MV-4-11 (cell line): ENCODE data around the gene METRN.

Source experiments
- DNase-seq: peaks from one replicate; lab custom pipeline; 2025; lab: John Stamatoyannopoulos, UW

Gene METRN

GRCh38 chr16:709566-710499, 5.1 kb upstream of the METRN start:
- DNase-seq = peak; percentile 60

GRCh38 chr16:710500-711075, 4.3 kb upstream of the METRN start:
- DNase-seq = no peak

- no peak for DNase-seq
Observed at GRCh38 chr16:711084-711483, 3.8 kb upstream of the METRN start.

GRCh38 chr16:711548-712320, 3.2 kb upstream of the METRN start:
- peak; percentile 46 for DNase-seq

DNA sequence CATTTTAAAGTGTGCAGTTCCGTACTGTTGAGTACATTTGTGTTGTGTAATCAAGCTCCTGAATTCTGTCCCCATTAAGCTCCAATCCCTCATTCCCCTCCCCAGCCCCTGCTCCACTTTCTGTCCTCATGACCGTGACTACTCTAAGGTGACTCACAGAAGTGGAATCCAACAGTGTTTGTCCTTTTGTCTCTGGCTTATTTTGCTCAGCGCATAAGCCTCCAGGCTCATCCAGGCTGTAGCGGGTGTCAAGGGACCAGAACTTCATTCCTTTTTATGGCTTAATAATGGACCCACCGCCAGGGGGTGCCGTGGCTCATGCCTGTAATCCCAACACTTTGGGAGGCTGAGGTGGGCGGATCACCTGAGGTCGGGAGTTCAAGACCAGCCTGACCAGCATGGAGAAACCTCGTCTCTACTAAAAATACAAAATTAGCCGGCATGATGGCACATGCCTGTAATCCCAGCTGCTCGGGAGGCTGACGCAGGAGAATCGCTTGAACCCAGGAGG, 2.1 kb upstream of the METRN start:
- DNase-seq = peak; percentile 54

DNA sequence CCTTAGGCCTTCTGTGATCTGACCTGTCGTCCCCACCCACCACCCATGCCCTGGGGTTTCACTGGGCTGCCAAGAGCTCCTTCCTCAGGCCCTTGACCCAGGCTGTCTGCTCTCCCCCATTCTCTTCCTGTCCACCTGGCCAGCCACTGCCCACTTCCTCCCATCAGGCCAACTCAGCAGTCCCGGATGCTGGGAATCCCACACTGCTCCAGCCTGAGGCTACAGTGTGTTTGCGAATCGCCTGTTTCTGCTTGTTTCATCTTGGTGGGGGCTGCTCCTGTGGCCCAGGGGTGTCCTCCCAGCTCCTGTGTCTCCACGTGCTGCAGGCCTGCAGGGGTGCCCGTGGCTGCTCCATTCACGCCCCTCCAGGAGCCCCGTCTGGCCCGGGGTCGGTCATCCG, 839 bp upstream of the METRN start:
- DNase-seq = no peak

GRCh38 chr16:715477-716199, 720 bp downstream of the METRN start:
- no peak for DNase-seq

DNA sequence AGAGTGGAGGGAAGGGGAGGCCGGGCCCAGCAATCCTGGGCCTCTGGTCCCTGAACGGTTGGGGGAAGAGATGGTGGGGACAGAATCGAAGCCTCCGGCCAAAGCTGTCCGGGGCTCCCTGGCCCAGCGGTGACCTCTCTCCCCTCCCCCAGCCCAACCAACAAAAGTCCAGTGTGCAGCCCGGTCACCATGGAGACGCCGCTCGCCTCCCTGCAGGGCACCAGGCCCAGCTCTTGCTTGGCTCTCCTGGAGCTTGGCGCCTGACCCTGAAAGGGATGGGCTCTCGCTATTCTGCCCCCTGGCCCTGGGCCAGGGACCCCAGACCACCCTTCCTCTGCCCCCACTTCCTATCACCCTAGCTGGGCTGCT, 1.3 kb downstream of the METRN start:
- no peak for DNase-seq

DNA sequence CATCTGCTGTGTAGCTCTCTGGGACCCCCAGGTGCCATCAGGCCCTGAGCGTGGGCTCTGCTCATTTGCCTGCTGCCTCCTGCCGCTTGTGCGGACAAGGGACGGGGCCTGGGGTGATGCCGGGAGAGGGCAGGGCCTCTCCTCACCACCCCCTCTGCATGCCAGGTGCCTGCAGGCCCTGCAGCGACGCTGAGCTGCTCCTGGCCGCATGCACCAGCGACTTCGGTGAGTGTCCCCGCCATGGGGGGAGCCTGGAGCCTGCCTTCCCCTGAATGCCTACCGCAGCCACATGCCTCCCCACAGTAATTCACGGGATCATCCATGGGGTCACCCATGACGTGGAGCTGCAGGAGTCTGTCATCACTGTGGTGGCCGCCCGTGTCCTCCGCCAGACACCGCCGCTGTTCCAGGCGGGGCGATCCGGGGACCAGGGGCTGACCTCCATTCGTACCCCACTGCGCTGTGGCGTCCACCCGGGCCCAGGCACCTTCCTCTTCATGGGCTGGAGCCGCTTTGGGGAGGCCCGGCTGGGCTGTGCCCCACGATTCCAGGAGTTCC, 1.9 kb downstream of the METRN start:
- DNase-seq = no peak

- no peak for DNase-seq
Observed at GRCh38 chr16:717450-718245, 2.7 kb downstream of the METRN start.

GRCh38 chr16:718389-718788, 3.5 kb downstream of the METRN start:
- no peak for DNase-seq

DNA sequence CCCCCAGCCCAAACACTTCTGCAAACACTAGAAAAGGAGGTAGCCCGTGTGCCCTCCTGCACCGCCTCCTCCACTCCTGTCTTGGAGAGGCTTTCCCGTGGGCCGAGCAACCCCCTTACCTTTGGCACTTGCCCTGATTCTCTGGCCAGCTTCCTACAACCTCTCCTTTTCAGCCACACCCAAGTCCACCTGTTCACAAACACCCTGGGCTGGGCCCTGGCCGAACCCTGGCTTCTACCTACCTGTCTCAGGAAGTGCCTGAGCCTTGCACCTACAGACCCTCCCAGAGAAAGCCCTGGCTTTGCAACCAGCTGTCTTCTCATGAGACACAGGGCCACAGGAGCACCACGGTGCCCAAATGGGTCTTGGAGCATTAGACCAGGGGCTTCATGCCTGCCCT, 4.0 kb downstream of the METRN start:
- DNase-seq = no peak

DNA sequence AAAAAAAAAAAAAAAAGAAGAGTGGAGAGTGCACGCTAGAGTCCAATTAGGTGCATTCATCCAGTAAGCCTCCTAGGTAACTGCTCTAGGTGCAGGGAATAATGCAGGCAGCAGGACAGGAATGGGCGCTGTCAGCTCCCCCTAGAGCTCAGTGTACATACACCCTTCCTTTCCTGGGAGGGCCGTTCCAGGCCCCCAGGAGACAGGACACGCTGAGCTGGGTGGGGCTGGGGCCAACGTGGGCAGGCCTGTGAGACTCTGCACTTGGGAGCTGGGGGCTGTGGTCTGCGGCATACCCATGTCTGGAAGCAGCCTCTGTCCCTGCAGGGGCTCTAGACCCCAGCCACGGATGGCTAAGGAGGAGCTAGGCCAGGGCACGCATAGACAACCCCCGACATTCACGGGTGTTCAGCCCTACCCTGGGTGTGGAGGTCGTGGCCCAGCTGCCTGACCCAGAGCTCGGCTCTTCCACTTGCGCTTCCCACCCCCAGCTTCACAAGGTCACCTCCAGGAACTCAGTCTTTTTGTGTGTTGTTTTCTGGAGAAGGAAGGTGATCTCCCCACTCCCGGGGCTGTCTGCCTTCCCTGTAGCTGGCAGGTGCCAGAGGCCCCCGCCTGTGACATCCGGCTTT, 5.0 kb downstream of the METRN start:
- DNase-seq = peak; percentile 37

DNA sequence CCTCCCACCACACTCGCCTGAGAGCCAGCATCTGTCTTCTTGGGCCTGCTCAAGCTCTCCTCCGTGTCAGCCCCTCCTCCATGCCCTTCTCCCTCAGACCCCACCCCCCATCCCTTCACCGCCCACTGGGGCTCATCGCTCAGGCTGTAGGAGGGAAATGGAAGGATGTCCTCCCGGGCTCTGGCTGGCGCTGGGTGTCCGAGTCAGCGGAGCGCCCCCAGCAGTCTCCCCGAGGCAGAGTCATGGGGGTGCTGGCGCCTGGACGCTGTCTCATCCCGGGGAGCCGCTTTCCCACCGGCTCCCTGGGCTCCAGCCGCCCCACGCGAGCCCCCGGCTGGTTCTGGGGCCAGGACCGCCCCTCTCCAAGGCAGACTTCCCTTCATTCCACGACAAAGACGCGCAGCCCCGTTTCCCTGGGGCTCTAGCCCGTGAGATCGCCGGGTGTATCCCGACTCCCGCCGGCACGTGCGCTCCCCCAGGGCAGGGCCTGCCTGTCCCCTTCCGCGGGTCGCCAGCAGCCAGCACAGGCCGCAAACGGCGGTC, 5.6 kb downstream of the METRN start:
- peak; percentile 62 for DNase-seq

GRCh38 chr16:720990-721764, 6.3 kb downstream of the METRN start, which contains the start of gene ANTKMT:
ANTKMT (plus strand) TSS chr16:721146; CDS start chr16:721275, 129 bp downstream.
- DNase-seq = peak; percentile 80

DNA sequence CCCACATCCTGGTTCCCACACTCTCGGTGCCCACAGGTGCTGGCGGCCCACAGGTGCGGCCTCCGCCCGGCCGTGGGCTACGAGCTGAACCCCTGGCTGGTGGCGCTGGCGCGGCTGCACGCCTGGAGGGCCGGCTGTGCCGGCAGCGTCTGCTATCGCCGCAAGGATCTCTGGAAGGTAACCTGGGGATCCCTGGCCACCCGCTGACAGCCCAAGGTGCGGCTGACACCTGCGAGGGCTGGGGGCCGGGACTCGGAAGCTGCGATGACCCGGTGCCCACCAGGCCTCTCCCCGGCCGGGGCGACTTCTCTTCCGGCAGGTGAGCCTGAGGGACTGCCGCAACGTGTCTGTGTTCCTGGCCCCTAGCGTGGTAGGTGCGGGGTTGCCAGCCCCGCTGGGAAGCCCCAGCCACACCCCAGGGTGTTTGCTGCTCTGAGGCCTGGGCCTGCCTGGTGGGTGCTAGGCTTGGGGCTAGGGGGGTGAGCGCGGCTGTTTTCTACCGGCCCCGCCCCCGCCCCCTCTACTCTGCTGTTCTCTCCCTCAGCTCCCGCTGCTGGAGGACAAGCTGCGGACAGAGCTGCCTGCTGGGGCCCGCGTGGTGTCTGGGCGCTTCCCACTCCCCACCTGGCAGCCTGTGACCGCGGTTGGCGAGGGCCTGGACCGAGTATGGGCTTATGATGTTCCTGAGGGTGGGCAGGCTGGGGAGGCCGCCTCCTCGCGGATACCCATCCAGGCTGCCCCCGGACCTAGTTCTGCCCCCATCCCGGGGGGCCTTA, 7.0 kb downstream of the METRN start:
- no peak for DNase-seq

DNA sequence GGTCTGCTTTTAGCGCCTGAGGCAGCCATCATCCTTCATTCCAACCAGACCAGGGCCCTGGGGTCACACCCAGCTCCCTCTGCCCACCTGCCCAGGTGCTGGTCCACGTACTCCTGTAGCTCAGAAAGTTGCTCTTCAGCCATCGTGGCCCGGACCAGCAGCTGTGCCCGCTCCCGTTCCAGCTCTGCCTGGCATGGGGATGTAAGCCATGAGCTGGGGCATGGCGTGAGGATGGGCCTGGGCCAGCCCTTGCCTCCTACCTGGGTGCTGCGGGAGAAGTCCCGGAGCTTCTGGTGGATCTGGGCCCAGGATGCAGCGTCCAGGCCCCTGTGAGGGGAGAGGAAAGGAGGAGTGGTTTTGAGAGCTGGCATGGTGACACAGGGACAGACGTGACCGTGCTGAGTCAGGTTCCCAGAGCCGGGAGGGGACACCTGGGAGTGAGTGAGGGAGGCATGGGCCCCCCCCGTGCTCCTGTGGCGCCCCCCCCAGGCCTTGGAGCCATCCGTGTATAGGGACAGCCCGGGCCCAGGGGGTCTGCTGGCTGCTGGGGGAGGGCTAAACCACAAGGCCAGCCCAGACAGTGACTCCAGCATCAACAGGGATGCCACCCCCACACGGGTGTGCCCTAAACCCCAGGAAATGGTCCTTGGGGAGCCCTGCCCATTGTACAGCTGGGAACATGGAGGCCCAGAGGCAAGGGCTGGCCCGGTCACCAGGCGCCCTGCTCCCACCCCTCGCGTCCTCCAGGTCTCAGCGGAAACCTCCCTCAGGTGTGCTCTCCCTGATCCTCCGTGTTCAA, 8.1 kb downstream of the METRN start:
- no peak for DNase-seq
